HepG2 (cell line): ENCODE measurements around the gene RPS6KA3. TPM values are rescaled to one million over a fixed set of nuclear protein-coding genes. Genes with fewer than 3 reads are reported as not detected.

Experiments used
- ATF7 ChIP-seq, 2 experiments: fragments of 450-650 bp in 1 of 2; sonication (generic) in 1 of 2; formaldehyde crosslinking in 1 of 2; IDR thresholded peaks; 2 replicates each; pipeline versions ENCODE4 v1.4.0 to v1.6.1; 2016 to 2020; ENCODE audit warnings: antibody characterized with exemption in 1 of 2, mild to moderate bottlenecking in 1 of 2, missing genetic modification reagents in 1 of 2
- EHMT2 ChIP-seq: fragments of 200-600 bp; sonication (generic); IDR thresholded peaks from 2 replicates; pipeline ENCODE4 v1.7.0; 2017; ENCODE audit warnings: antibody characterized with exemption, low read depth, low read length, borderline replicate concordance
- FIP1L1 ChIP-seq: fragments of 200-400 bp; formaldehyde crosslinking; IDR thresholded peaks from 2 replicates; pipeline ENCODE4 v1.6.1; 2018; ENCODE audit warnings: low read depth, mild to moderate bottlenecking, low read length, moderate library complexity, borderline replicate concordance; ENCODE audit not compliant: insufficient read depth
- HNRNPUL1 ChIP-seq: fragments of 200-400 bp; formaldehyde crosslinking; IDR thresholded peaks from 2 replicates; pipeline ENCODE4 v1.6.1; 2017; ENCODE audit warnings: low read depth, mild to moderate bottlenecking, low read length, moderate library complexity
- IRX3 ChIP-seq: sonication (generic); formaldehyde crosslinking; IDR thresholded peaks from 2 replicates; pipeline ENCODE4 v1.8.1; 2023; ENCODE audit warnings: mild to moderate bottlenecking, low read depth, missing genetic modification reagents, borderline replicate concordance
- ISX ChIP-seq: sonication (generic); formaldehyde crosslinking; conservative IDR thresholded peaks from 2 replicates; pipeline ENCODE4 v1.5.0; 2020; ENCODE audit warnings: missing genetic modification reagents
- MBNL3 ChIP-seq: fragments of 250-450 bp; sonication (Bioruptor Pico); conservative IDR thresholded peaks from 2 replicates; pipeline ENCODE4 v1.8.0; 2022; ENCODE audit warnings: mild to moderate bottlenecking, inconsistent platforms
- NR2F1 ChIP-seq, 2 experiments: fragments of 450-650 bp in 1 of 2; formaldehyde crosslinking in 1 of 2; IDR thresholded peaks; 2 replicates each; pipeline versions ENCODE4 v1.5.0 to v1.6.1; 2016 to 2020; ENCODE audit warnings: mild to moderate bottlenecking in 1 of 2, missing compliant biosample characterization in 1 of 2, missing genetic modification reagents in 1 of 2, moderate library complexity in 1 of 2
- PHF20 ChIP-seq: sonication (generic); formaldehyde crosslinking; IDR thresholded peaks from 2 replicates; pipeline ENCODE4 v1.5.0; 2020; ENCODE audit warnings: mild to moderate bottlenecking, missing genetic modification reagents
- YY1 ChIP-seq: IDR thresholded peaks from 2 replicates; pipeline ENCODE4 v1.6.1; 2011; ENCODE audit warnings: low read length, low read depth, moderate library complexity, mild to moderate bottlenecking; ENCODE audit not compliant: insufficient read depth, insufficient replicate concordance
- ZBTB20 ChIP-seq: sonication (generic); formaldehyde crosslinking; IDR thresholded peaks from 2 replicates; pipeline ENCODE4 v1.8.1; 2023; ENCODE audit warnings: missing genetic modification reagents, low read depth, mild to moderate bottlenecking, borderline replicate concordance
- ZFP1 ChIP-seq: IDR thresholded peaks from 2 replicates; pipeline ENCODE4 v1.6.1; 2016
- ZFP36L1 ChIP-seq: sonication (generic); formaldehyde crosslinking; IDR thresholded peaks from 2 replicates; pipeline ENCODE4 v1.8.0; 2022; ENCODE audit warnings: mild to moderate bottlenecking, missing genetic modification reagents, moderate library complexity
- ZNF274 ChIP-seq: sonication (generic); formaldehyde crosslinking; IDR thresholded peaks from 2 replicates; pipeline ENCODE4 v1.5.1; 2020; ENCODE audit warnings: mild to moderate bottlenecking, missing genetic modification reagents
- ZNF619 ChIP-seq: sonication (generic); formaldehyde crosslinking; IDR thresholded peaks from 2 replicates; pipeline ENCODE4 v1.4.0; 2020; ENCODE audit warnings: mild to moderate bottlenecking, missing genetic modification reagents
- ZNF850 ChIP-seq: sonication (generic); formaldehyde crosslinking; conservative IDR thresholded peaks from 2 replicates; pipeline ENCODE4 v1.9.0; 2021; ENCODE audit warnings: mild to moderate bottlenecking, missing genetic modification reagents
- polyA plus RNA-seq, 8 experiments: library from polyadenylated mRNA; depleted of rRNA in 3 of 8; stranded (reverse) in 7 of 8; unstranded in 1 of 8; fragments of >200 nt; fragmentation: Illumina TruSeq in 4 of 8; extraction: Trizol in 4 of 8; gene quantifications; 2 replicates each; pipeline versions ENCODE4 v1.2.1 to v1.2.3, GENCODE V29; 2011 to 2016; ENCODE audit warnings: low read depth in 4 of 8, missing spikeins in 1 of 8, mixed read lengths in 1 of 8; ENCODE audit not compliant: insufficient read depth in 1 of 8
- total RNA-seq, 5 experiments: library from RNA; depleted of rRNA; stranded (reverse); fragments of >200 nt; fragmentation: Illumina TruSeq; extraction: Trizol; gene quantifications; 2 replicates each; pipeline ENCODE4 v1.2.3, GENCODE V29; 2016; ENCODE audit warnings: low read depth in 1 of 5
- TF ChIP-seq, protein P1 (sequence below): IDR thresholded peaks from 2 replicates; pipeline ENCODE4 v1.6.1; 2016; ENCODE audit warnings: mild to moderate bottlenecking
- TF ChIP-seq, protein P2 (sequence below): IDR thresholded peaks from 2 replicates; pipeline ENCODE4 v1.6.1; 2018; ENCODE audit warnings: missing genetic modification reagents, mild to moderate bottlenecking, missing compliant biosample characterization
- TF ChIP-seq, protein P3 (sequence below): sonication (generic); IDR thresholded peaks from 2 replicates; pipeline ENCODE4 v1.6.1; 2016; ENCODE audit warnings: low read depth, borderline replicate concordance
- TF ChIP-seq, protein P4 (sequence below): sonication (generic); formaldehyde crosslinking; IDR thresholded peaks from 2 replicates; pipeline ENCODE4 v1.4.0; 2020; ENCODE audit warnings: mild to moderate bottlenecking, missing genetic modification reagents
- TF ChIP-seq, protein P5 (sequence below): sonication (generic); formaldehyde crosslinking; IDR thresholded peaks from 2 replicates; pipeline ENCODE4 v1.5.1; 2020; ENCODE audit warnings: missing genetic modification reagents, mild to moderate bottlenecking, borderline replicate concordance

The RPS6KA3 gene
- total and polyA plus RNA-seq, 2 of the 13 experiments (the other 11 are each of a cell fraction or from before 2014, with no cell fraction given): 314 to 357 TPM

DNA sequence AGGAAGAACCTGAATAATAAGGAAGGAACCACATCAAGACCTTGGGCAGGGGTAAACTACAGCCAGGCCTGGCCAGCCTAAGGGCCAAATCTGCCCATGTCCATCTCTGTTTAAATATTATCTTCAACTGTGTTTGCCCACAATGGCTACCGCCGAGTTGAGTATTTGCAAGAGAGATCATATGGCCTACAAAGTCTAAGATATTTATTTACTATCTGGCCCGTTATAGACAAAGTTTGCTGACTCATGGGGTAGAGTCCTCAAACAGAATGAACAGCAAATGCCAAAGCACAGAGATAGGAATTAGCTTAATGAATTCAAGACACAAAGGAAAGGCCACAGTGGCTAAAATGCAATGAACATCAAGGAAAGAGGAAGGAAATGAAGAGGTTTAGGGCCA is 44.8 kb downstream of the RPS6KA3 start (continued):
- TF ChIP-seq HNRNPUL1: no peak
- no peak for TF ChIP-seq ZNF850 (CRISPR knock-in tag)
- TF ChIP-seq YY1: peak; percentile 55
- TF ChIP-seq IRX3: no peak
- no peak for TF ChIP-seq MBNL3 (CRISPR knock-in tag)
- TF ChIP-seq ZFP1: 0 out of 2 replicates have a peak, but pooled peaks have one; percentile 54
- TF ChIP-seq, protein P1, sequence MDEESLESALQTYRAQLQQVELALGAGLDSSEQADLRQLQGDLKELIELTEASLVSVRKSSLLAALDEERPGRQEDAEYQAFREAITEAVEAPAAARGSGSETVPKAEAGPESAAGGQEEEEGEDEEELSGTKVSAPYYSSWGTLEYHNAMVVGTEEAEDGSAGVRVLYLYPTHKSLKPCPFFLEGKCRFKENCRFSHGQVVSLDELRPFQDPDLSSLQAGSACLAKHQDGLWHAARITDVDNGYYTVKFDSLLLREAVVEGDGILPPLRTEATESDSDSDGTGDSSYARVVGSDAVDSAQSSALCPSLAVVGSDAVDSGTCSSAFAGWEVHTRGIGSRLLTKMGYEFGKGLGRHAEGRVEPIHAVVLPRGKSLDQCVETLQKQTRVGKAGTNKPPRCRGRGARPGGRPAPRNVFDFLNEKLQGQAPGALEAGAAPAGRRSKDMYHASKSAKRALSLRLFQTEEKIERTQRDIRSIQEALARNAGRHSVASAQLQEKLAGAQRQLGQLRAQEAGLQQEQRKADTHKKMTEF (CRISPR knock-in tag): peak; percentile 67; the same call in 1 of the 2 replicates
- TF ChIP-seq PHF20 (CRISPR knock-in tag): no peak
- no peak for TF ChIP-seq ZNF274 (CRISPR knock-in tag)
- peak; percentile 66; the same call in 1 of the 2 replicates for TF ChIP-seq ZBTB20 (CRISPR knock-in tag)
- TF ChIP-seq, protein P2, sequence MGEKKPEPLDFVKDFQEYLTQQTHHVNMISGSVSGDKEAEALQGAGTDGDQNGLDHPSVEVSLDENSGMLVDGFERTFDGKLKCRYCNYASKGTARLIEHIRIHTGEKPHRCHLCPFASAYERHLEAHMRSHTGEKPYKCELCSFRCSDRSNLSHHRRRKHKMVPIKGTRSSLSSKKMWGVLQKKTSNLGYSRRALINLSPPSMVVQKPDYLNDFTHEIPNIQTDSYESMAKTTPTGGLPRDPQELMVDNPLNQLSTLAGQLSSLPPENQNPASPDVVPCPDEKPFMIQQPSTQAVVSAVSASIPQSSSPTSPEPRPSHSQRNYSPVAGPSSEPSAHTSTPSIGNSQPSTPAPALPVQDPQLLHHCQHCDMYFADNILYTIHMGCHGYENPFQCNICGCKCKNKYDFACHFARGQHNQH (CRISPR knock-in tag): peak; percentile 61; the same call in 1 of the 2 replicates
- TF ChIP-seq FIP1L1: no peak
- TF ChIP-seq, protein P3, sequence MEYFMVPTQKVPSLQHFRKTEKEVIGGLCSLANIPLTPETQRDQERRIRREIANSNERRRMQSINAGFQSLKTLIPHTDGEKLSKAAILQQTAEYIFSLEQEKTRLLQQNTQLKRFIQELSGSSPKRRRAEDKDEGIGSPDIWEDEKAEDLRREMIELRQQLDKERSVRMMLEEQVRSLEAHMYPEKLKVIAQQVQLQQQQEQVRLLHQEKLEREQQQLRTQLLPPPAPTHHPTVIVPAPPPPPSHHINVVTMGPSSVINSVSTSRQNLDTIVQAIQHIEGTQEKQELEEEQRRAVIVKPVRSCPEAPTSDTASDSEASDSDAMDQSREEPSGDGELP: peak; percentile 57; the same call in 1 of the 2 replicates
- TF ChIP-seq ISX (CRISPR knock-in tag): no peak
- 0 out of 2 replicates have a peak, but pooled peaks have one; percentile 32 for TF ChIP-seq EHMT2
- TF ChIP-seq ZNF619: no peak
- no peak for TF ChIP-seq ATF7 (IDR thresholded peaks at IDR 0.05)
- TF ChIP-seq ATF7 (CRISPR knock-in tag; IDR thresholded peaks at IDR 0.05): no peak
- TF ChIP-seq, protein P4, sequence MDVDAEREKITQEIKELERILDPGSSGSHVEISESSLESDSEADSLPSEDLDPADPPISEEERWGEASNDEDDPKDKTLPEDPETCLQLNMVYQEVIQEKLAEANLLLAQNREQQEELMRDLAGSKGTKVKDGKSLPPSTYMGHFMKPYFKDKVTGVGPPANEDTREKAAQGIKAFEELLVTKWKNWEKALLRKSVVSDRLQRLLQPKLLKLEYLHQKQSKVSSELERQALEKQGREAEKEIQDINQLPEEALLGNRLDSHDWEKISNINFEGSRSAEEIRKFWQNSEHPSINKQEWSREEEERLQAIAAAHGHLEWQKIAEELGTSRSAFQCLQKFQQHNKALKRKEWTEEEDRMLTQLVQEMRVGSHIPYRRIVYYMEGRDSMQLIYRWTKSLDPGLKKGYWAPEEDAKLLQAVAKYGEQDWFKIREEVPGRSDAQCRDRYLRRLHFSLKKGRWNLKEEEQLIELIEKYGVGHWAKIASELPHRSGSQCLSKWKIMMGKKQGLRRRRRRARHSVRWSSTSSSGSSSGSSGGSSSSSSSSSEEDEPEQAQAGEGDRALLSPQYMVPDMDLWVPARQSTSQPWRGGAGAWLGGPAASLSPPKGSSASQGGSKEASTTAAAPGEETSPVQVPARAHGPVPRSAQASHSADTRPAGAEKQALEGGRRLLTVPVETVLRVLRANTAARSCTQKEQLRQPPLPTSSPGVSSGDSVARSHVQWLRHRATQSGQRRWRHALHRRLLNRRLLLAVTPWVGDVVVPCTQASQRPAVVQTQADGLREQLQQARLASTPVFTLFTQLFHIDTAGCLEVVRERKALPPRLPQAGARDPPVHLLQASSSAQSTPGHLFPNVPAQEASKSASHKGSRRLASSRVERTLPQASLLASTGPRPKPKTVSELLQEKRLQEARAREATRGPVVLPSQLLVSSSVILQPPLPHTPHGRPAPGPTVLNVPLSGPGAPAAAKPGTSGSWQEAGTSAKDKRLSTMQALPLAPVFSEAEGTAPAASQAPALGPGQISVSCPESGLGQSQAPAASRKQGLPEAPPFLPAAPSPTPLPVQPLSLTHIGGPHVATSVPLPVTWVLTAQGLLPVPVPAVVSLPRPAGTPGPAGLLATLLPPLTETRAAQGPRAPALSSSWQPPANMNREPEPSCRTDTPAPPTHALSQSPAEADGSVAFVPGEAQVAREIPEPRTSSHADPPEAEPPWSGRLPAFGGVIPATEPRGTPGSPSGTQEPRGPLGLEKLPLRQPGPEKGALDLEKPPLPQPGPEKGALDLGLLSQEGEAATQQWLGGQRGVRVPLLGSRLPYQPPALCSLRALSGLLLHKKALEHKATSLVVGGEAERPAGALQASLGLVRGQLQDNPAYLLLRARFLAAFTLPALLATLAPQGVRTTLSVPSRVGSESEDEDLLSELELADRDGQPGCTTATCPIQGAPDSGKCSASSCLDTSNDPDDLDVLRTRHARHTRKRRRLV (CRISPR knock-in tag): no peak
- TF ChIP-seq, protein P5, sequence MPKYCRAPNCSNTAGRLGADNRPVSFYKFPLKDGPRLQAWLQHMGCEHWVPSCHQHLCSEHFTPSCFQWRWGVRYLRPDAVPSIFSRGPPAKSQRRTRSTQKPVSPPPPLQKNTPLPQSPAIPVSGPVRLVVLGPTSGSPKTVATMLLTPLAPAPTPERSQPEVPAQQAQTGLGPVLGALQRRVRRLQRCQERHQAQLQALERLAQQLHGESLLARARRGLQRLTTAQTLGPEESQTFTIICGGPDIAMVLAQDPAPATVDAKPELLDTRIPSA (CRISPR knock-in tag): no peak
- TF ChIP-seq NR2F1 (CRISPR knock-in tag; IDR thresholded peaks at IDR 0.05): no peak
- no peak for TF ChIP-seq ZFP36L1 (CRISPR knock-in tag)
